Cardiac fibroblast (primary cell): ENCODE measurements around the gene ASAP3.
A peak's percentile ranks its signal among the peaks of the same experiment; 100 is the strongest.
"Not testable (repeated sequence)": the region's sequence is repeated elsewhere in the genome, so short reads cannot be mapped to it uniquely, and the experiment has no call there.

Experiments
- DNase-seq, 2 donors: peaks; one replicate each; pipeline versions ENCODE4 v3.0.0 to v3.0.0-alpha.2; 2010; ENCODE audit warnings: low read depth in 2 of 2
- H3K4me3 ChIP-seq, 2 donors: replicated peaks in 1 of 2; 1 replicate in 1 of 2; 2 replicates in 1 of 2; pipeline ENCODE4 v1.5.1; 2011; ENCODE audit warnings: low read depth in 2 of 2, low read length in 2 of 2, mild to moderate bottlenecking in 2 of 2, moderate library complexity in 1 of 2
- TF ChIP-seq, protein P1 (sequence below): IDR thresholded peaks from one replicate; pipeline ENCODE4 v1.5.1; 2011; ENCODE audit warnings: low read depth, mild to moderate bottlenecking, low read length, inconsistent platforms

ASAP3 gene

DNA sequence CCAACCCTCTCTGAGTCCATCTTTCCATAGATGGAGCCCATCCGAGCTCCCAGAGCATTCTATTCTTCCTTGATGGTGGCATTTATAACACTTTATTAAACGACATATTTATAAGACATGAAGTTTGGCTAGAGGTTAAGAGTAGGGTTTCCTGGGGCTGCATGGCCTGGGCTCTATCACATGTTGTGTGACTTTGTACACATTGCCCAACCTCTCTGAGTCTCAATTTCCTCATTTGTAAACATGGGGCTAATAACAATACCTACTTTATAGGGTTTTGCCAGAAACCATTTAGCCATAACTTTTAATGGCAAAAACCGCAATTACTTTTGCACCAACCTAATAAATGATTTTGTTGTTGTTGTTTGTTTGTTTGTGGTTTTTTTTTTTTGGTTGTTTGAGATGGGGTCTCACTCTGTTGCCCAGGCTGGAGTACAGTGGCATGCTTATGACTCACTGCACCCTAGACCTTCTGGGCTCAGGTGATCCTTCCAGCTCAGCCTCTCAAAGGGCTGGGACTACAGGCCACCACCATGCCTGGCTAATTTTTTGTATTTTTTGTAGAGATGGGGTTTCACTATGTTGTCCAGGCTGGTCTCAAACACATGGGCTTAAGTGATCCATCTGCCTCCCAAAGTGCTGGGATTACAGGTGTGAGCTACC, 13.9 kb upstream of the ASAP3 start:
- no peak overlapping the region for H3K4me3 ChIP-seq

DNA sequence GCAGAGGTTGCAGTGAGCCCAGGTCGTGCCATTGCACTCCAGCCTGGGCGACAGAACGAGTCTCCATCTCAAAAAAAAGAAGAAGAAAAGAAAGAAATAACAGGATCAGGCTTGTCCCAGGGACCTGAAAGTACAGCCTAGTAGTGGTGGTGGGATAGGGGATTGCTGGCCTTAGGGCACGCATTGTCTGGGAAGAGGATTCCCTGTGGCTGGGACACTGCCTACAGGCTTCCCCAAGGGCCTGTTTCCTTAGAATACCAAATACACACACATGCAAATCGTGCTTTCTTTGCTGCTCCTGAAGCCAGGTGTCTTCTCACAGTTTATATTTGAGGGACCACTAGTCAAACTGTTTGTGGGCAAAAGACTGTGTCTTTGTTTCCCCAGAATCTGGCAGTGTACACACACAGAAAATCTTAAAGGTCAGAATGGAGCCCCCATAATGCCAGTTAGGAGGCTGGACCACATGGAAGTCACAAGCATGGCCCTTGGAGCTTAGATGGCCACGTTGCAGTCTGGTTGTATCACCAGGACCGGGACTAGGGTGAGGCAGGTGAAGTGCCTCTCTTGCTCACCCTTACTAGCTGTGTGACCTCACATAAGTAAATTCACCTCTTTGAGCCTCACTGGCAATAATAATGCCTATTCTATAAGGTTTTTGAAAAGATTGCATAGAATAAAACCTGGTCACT, 12.7 kb upstream of the ASAP3 start:
- TF ChIP-seq, protein P1, sequence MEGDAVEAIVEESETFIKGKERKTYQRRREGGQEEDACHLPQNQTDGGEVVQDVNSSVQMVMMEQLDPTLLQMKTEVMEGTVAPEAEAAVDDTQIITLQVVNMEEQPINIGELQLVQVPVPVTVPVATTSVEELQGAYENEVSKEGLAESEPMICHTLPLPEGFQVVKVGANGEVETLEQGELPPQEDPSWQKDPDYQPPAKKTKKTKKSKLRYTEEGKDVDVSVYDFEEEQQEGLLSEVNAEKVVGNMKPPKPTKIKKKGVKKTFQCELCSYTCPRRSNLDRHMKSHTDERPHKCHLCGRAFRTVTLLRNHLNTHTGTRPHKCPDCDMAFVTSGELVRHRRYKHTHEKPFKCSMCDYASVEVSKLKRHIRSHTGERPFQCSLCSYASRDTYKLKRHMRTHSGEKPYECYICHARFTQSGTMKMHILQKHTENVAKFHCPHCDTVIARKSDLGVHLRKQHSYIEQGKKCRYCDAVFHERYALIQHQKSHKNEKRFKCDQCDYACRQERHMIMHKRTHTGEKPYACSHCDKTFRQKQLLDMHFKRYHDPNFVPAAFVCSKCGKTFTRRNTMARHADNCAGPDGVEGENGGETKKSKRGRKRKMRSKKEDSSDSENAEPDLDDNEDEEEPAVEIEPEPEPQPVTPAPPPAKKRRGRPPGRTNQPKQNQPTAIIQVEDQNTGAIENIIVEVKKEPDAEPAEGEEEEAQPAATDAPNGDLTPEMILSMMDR: no peak
- no peak for DNase-seq
- no peak overlapping the region for H3K4me3 ChIP-seq

More for the DNA sequence above, 13.9 kb upstream of the ASAP3 start:
- DNase-seq: no peak
- TF ChIP-seq, protein P1: no peak

DNA sequence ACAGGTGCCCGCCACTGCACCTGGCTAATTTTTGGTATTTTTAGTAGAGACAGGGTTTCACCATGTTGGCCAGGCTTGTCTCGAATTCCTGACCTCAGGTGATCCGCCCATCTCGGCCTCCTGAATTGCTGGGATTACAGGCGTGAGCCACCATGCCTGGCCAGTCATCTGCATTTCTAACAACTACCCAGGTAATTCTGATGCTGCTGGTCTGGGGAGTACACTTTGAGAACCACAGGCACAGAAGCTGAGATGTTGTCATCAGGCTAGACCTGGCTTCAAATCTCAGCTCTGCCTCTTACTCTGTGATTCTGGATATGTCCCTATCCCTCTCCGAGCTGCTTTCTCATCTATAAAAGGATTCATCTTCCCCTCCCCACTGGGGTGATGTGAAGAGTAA, 10.9 kb upstream of the ASAP3 start:
- not testable (repeated sequence) for H3K4me3 ChIP-seq, DNase-seq

DNA sequence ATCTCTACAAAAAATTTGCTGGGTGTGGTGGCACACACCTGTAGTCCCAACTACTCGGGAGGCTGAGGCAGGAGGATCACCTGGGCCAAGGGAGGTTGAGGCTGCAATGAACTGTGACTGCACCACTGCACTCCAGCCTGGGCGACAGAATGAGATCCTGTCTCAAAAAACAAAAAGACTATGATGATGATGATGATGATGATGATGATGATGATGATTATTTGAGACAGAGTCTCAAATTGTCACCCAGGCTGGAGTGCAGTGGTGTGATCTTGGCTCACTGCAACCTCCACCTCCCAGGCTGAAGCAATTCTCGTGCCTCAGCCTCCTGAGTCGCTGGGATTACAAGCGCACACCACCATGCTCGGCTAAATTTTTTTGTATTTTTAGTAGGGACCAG, 8.8 kb upstream of the ASAP3 start:
- DNase-seq, H3K4me3 ChIP-seq: not testable (repeated sequence)

DNA sequence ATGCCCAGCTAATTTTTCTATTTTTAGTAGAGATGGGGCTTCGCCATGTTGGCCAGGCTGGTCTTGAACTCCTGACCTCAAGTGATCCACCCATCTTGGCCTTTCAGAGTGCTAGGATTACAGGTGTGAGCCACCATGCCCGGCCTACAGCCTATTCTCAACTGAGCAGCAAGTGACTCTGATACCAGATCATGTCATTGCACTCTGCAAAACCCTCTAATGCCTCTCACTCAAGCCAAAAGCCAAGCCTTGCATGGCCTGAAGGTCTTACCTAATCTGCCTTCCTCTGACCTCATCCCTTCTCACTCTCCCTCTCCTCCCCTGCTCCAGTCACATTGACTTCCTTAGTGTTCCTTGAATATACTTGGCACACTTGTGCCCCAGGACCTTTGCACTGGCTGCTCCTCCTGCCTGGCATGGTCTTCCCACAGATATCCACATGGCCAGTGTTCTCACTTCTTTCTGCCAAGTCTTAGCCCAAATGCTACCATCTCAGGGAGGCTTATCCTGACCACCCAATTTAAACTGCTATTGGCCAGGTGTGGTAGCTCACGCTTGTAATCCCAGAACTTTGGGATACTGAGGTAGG, 8.2 kb upstream of the ASAP3 start:
- H3K4me3 ChIP-seq: no peak overlapping the region
- TF ChIP-seq, protein P1: no peak
- no peak for DNase-seq

DNA sequence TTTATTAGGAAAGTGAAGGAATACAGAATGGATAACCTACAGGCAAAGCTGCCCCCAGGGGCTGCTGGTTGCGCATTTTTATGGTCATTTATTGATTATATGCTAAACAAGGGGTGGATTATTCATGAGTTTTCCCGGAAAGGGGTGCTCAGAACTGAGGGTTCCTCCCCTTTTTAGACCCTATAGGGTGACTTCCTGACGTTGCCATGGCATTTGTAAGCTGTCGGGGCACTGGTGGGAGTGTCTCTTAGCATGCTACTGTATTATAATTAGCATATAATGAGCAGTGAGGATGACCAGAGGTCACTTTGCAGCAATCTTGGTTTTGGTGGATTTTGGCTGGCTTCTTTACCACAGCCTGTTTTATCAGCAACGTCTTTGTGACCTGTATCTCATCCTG, 5.9 kb upstream of the ASAP3 start:
- no peak for DNase-seq
- TF ChIP-seq, protein P1: no peak
- H3K4me3 ChIP-seq: no peak overlapping the region

DNA sequence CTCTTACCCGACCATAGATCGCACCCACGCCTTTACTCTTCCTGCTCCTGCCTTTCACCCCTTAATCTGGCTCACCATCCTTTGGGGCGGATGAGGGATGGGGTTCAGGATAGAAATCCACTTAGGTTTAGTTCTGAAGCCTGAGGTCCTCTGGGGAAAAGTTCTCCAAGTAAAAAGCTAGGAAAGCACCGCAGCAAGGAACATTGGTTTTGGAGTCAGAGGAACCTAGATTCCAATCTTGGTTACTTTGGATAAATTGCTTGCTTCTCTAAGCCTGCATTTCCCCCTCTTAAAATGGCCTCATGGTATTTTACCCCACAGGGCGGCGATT, 988 bp upstream of the ASAP3 start:
- H3K4me3 ChIP-seq: peak overlapping the region; percentile 50 to 73
- TF ChIP-seq, protein P1: no peak
- DNase-seq: no peak
